Breast epithelium (tissue), 4 donors: Measurements from ENCODE around the gene SIM2. TPM values are rescaled to one million over a fixed set of nuclear protein-coding genes. Genes with fewer than 3 reads are reported as not detected.

Experiments used
- DNase-seq, 2 donors: peaks; one replicate each; pipeline ENCODE4 v3.0.0-alpha.2; 2019; ENCODE audit warnings: low spot score in 2 of 2
- H3K27ac ChIP-seq, 2 donors: fragments of 200-600 bp; sonication (generic) in 1 of 2; one replicate each; pipeline ENCODE4 v1.5.1; 2016 to 2019; ENCODE audit warnings: mild to moderate bottlenecking in 1 of 2
- H3K27me3 ChIP-seq, 2 donors: fragments of 200-600 bp; sonication (generic) in 1 of 2; one replicate each; pipeline versions ENCODE4 v1.5.1 to v1.6.0; 2017 to 2019; ENCODE audit warnings: control low read depth in 1 of 2, mild to moderate bottlenecking in 1 of 2
- H3K36me3 ChIP-seq: fragments of 200-600 bp; one replicate; pipeline ENCODE4 v1.5.1; 2019
- H3K4me1 ChIP-seq, 2 donors: fragments of 200-600 bp; sonication (generic); one replicate each; pipeline ENCODE4 v1.5.1; 2016 to 2019; ENCODE audit warnings: control low read depth in 1 of 2
- H3K4me3 ChIP-seq, 3 donors: fragments of 200-600 bp; sonication (generic); 1 replicate in 2 of 3; 2 replicates in 1 of 3; pipeline ENCODE4 v1.5.1; 2016 to 2019; ENCODE audit warnings: mild to moderate bottlenecking in 3 of 3, moderate library complexity in 2 of 3
- H3K9me3 ChIP-seq, 2 donors: fragments of 200-600 bp; sonication (generic) in 1 of 2; one replicate each; pipeline ENCODE4 v1.5.1; 2016 to 2019; ENCODE audit warnings: control low read depth in 1 of 2
- CTCF ChIP-seq, 3 donors: fragments of 450-650 bp; IDR thresholded peaks; one replicate each; pipeline ENCODE4 v1.5.1; 2016 to 2017; ENCODE audit warnings: antibody characterized with exemption in 3 of 3, mild to moderate bottlenecking in 3 of 3, moderate library complexity in 3 of 3
- POLR2A ChIP-seq: fragments of 450-650 bp; IDR thresholded peaks from one replicate; pipeline ENCODE4 v1.6.1; 2016; ENCODE audit warnings: antibody characterized with exemption, mild to moderate bottlenecking, moderate library complexity
- POLR2AphosphoS5 ChIP-seq, 3 donors: sonication (generic); formaldehyde crosslinking; IDR thresholded peaks; one replicate each; pipeline ENCODE4 v1.6.1; 2017; ENCODE audit warnings: antibody characterized with exemption in 3 of 3
- intact Hi-C: fragments of 100-400 bp; cut with DNase I; formaldehyde crosslinking; loops from one replicate; pipeline ENCODE4 v1.15.1; 2023; ENCODE audit warnings: low total_unique reads
- total RNA-seq, 3 donors: library from RNA; depleted of rRNA; stranded (reverse); fragments of >200 nt; gene quantifications; one replicate each; pipeline ENCODE4 v1.1.0, GENCODE V29; 2016

The SIM2 gene
- total RNA-seq, 3 donors from 2014 or later = 0.15 to 0.33 (median 0.32) TPM

- Histone ChIP-seq H3K27me3 (no peaks in the 10 kb centered on the region), H3K4me1 (no peaks in the 10 kb centered on the region), H3K27ac (peak overlapping the region; percentile 63 to 81), H3K4me3 (no peak overlapping the region), H3K36me3 (no peaks in the 10 kb centered on the region), H3K9me3 (peaks cover 4 to 9% of the 10 kb centered on the region in 2 donors)
- peak in 1 of 2 donors; percentile 50 for DNase-seq
- intact Hi-C loops = no loop called here
- TF ChIP-seq CTCF (IDR thresholded peaks at IDR 0.05) (no peak), POLR2AphosphoS5 (IDR thresholded peaks at IDR 0.05) (no peak), POLR2A (no peak)
Measured at GRCh38 chr21:36792505-36792967, 93.6 kb downstream of the SIM2 start.

DNA sequence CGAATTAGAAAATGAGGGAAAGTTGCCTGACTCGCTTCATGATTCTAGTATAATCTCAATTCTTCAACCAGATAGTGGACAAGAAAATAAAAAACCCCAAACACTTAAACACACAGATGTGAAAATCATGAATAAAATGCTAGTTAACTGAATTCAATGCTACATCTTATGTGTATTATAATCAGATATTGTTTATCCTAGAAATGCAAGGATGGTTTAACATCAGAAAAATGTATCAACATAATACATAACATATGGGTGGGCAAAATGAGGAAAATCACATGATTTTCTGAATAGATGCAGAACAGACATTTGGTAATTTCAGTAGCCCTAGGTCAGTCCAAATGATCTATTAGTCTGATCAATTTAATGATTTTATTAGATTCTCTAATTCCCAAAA lies 97.2 kb downstream of the SIM2 start:
- Histone ChIP-seq H3K27me3 (no peaks in the 10 kb centered on the region), H3K27ac (no peak overlapping the region), H3K4me1 (no peaks in the 10 kb centered on the region), H3K9me3 (peaks cover 9 to 14% of the 10 kb centered on the region in 2 donors), H3K4me3 (no peak overlapping the region), H3K36me3 (no peaks in the 10 kb centered on the region)
- no peak for TF ChIP-seq CTCF (IDR thresholded peaks at IDR 0.05)
- TF ChIP-seq POLR2A = no peak
- no peak for TF ChIP-seq POLR2AphosphoS5 (IDR thresholded peaks at IDR 0.05)
- intact Hi-C loops = no loop called here
- no peak for DNase-seq

DNA sequence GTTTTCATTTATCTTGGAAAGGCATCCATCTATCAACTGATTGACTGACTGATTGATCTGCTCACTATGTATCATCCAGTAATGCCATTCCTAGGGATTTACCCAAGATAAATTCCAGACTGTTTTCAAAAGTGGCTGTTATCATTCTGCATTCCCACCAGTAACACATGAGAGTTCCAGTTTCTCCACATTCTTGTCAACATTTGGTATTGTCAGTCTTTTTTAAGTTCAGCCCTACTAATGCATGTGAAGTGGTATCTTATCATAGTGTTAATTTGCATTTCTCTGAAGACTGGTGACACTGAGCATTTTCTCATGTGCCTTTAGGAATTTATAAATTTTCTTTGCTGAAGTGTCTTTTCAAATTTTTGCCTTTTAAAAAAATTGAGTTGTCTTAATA lies 99.6 kb downstream of the SIM2 start:
- Histone ChIP-seq H3K4me3 (no peak overlapping the region), H3K36me3 (no peaks in the 10 kb centered on the region), H3K27me3 (no peaks in the 10 kb centered on the region), H3K9me3 (peaks cover 9 to 14% of the 10 kb centered on the region in 2 donors), H3K4me1 (no peaks in the 10 kb centered on the region), H3K27ac (no peak overlapping the region)
- no peak for TF ChIP-seq CTCF (IDR thresholded peaks at IDR 0.05)
- no peak for TF ChIP-seq POLR2A
- TF ChIP-seq POLR2AphosphoS5 (IDR thresholded peaks at IDR 0.05) = no peak
- no peak for DNase-seq
- intact Hi-C loops = no loop called here

Other genes with a start within 250 kb of the SIM2 start
- gene CLDN14, start 219.0 kb upstream of the SIM2 start, total RNA-seq = not detected